Ishikawa (cell line): ENCODE results near the gene EYS.

Experiments used
- CEBPB ChIP-seq: IDR thresholded peaks from 2 replicates; pipeline ENCODE4 v1.6.1; 2012
- CREB1 ChIP-seq: IDR thresholded peaks from 2 replicates; pipeline ENCODE4 v1.6.1; 2012; ENCODE audit warnings: low read depth
- EGR1 ChIP-seq: IDR thresholded peaks from 2 replicates; pipeline ENCODE4 v1.6.1; 2012
- EP300 ChIP-seq: IDR thresholded peaks from 2 replicates; pipeline ENCODE4 v1.6.1; 2012; ENCODE audit warnings: borderline replicate concordance
- FOXM1 ChIP-seq: IDR thresholded peaks from 2 replicates; pipeline ENCODE4 v1.6.1; 2012; ENCODE audit warnings: low read depth, borderline replicate concordance
- NFIC ChIP-seq: IDR thresholded peaks from 2 replicates; pipeline ENCODE4 v1.6.1; 2012
- RAD21 ChIP-seq: IDR thresholded peaks from 2 replicates; pipeline ENCODE4 v1.6.1; 2012; ENCODE audit warnings: low read depth
- TAF1 ChIP-seq: IDR thresholded peaks from 2 replicates; pipeline ENCODE4 v1.6.1; 2012; ENCODE audit warnings: low read depth, mild to moderate bottlenecking
- TCF12 ChIP-seq: IDR thresholded peaks from 2 replicates; pipeline ENCODE4 v1.6.1; 2012; ENCODE audit warnings: low read depth
- TEAD4 ChIP-seq: IDR thresholded peaks from 2 replicates; pipeline ENCODE4 v1.6.1; 2012
- YY1 ChIP-seq: IDR thresholded peaks from 2 replicates; pipeline ENCODE4 v1.6.1; 2012; ENCODE audit warnings: low read depth
- ZBTB7A ChIP-seq: IDR thresholded peaks from 2 replicates; pipeline ENCODE4 v1.6.1; 2012; ENCODE audit warnings: low read depth
- TF ChIP-seq, protein P1 (sequence below): IDR thresholded peaks from 2 replicates; pipeline ENCODE4 v1.6.1; 2012
- TF ChIP-seq, protein P2 (sequence below): IDR thresholded peaks from 2 replicates; pipeline ENCODE4 v1.6.1; 2012; ENCODE audit warnings: low read depth, mild to moderate bottlenecking
- TF ChIP-seq, protein P3 (sequence below): IDR thresholded peaks from 2 replicates; pipeline ENCODE4 v1.6.1; 2012

Gene EYS

DNA sequence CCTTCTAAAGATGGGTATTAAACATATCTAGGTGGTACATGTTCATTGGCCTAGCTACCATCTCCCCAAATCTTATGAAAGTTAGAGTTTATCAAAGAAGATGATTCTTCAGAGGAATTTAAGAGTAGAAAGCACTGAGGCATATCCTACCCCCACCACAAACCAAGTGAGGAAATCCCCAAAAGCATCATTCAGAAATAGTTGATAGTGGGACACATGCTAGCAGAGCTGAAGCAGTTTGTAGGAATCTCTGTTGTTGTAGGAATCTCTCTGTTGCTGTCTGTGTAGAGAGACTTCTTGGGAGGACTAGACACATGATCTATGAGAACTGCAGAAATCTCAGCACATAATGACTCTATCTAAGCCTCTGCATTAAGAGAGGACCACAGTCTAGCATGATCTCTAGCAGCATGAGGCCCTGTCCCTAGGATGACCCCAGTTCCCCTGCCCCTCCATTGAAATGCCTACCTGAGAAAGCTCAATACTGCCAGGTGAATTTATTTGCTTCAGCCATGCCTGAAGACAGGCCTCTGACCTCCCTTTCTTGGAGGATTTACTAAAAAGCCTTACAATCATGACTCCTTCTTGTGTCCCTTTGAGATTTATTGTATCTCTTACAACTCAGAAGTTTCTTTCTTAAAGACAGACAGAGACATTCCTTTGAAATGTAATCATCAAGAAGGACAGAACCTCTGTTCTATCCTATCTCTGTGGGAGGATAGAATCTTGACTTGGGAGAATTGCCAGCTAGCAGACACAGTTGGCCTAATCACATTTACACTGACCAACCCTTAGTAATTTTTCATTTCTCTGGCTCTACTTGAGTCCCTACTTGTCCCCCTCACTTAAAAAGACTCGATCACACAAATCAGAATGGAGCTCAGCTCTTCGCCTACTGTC lies 1489.1 kb downstream of the EYS start:
- no peak for TF ChIP-seq TEAD4
- TF ChIP-seq, protein P1, sequence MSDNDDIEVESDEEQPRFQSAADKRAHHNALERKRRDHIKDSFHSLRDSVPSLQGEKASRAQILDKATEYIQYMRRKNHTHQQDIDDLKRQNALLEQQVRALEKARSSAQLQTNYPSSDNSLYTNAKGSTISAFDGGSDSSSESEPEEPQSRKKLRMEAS, result no peak
- no peak for TF ChIP-seq NFIC
- no peak for TF ChIP-seq YY1
- TF ChIP-seq FOXM1, result no peak
- no peak for TF ChIP-seq TAF1
- TF ChIP-seq EGR1, result no peak
- no peak for TF ChIP-seq TCF12
- TF ChIP-seq RAD21, result no peak
- no peak for TF ChIP-seq EP300

DNA sequence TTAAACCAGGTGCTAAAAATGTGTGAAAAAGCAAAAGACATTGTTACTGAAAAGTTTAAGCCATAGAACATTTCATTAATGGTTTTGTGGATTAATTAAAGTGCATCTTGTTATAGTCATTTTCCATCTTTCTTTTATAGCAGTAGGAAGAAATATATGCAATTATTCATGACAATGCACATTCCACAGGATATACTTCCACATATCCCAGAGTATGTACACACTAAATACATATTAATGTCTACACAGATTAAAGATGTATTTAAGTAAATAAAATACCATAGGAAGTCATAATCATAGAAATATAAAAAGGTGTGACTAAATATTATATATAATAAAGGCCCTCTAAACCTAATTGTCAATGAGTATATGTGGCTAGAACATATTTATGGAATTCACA lies 1492.7 kb downstream of the EYS start:
- TF ChIP-seq, protein P2, sequence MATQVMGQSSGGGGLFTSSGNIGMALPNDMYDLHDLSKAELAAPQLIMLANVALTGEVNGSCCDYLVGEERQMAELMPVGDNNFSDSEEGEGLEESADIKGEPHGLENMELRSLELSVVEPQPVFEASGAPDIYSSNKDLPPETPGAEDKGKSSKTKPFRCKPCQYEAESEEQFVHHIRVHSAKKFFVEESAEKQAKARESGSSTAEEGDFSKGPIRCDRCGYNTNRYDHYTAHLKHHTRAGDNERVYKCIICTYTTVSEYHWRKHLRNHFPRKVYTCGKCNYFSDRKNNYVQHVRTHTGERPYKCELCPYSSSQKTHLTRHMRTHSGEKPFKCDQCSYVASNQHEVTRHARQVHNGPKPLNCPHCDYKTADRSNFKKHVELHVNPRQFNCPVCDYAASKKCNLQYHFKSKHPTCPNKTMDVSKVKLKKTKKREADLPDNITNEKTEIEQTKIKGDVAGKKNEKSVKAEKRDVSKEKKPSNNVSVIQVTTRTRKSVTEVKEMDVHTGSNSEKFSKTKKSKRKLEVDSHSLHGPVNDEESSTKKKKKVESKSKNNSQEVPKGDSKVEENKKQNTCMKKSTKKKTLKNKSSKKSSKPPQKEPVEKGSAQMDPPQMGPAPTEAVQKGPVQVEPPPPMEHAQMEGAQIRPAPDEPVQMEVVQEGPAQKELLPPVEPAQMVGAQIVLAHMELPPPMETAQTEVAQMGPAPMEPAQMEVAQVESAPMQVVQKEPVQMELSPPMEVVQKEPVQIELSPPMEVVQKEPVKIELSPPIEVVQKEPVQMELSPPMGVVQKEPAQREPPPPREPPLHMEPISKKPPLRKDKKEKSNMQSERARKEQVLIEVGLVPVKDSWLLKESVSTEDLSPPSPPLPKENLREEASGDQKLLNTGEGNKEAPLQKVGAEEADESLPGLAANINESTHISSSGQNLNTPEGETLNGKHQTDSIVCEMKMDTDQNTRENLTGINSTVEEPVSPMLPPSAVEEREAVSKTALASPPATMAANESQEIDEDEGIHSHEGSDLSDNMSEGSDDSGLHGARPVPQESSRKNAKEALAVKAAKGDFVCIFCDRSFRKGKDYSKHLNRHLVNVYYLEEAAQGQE, result no peak
- TF ChIP-seq TEAD4 (no peak), ZBTB7A (no peak), CREB1 (no peak), NFIC (no peak), RAD21 (no peak), EGR1 (no peak), YY1 (no peak), CEBPB (no peak), TAF1 (no peak), EP300 (no peak), FOXM1 (no peak), TCF12 (no peak)
- TF ChIP-seq, protein P1, result no peak
- TF ChIP-seq, protein P3, sequence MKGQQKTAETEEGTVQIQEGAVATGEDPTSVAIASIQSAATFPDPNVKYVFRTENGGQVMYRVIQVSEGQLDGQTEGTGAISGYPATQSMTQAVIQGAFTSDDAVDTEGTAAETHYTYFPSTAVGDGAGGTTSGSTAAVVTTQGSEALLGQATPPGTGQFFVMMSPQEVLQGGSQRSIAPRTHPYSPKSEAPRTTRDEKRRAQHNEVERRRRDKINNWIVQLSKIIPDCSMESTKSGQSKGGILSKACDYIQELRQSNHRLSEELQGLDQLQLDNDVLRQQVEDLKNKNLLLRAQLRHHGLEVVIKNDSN, result no peak

DNA sequence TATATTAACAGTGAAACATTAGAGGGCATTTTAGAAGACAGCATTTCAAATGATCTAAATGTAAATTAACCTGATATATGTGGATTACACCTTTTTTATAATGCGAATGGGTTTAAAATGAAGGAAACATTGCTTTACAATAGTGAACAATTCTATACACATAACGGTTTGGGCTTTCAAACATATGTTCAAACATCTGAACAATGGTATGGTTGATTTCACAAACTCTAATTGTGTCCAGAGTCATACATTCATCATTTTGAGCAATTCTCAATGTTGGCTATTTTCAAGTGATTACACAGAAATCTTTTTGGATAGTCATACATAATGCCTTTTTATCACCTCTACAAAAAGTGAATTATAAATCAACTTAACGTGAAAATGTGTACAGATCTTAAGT lies 1493.3 kb downstream of the EYS start:
- TF ChIP-seq, protein P3, result no peak
- no peak for TF ChIP-seq YY1
- TF ChIP-seq TCF12, result no peak
- no peak for TF ChIP-seq TEAD4
- TF ChIP-seq, protein P1, result no peak
- TF ChIP-seq TAF1, result no peak
- no peak for TF ChIP-seq FOXM1
- no peak for TF ChIP-seq CREB1
- TF ChIP-seq CEBPB, result no peak
- TF ChIP-seq NFIC, result no peak
- no peak for TF ChIP-seq RAD21
- TF ChIP-seq EP300, result no peak
- TF ChIP-seq EGR1, result no peak
- TF ChIP-seq, protein P2, result no peak
- TF ChIP-seq ZBTB7A, result no peak

DNA sequence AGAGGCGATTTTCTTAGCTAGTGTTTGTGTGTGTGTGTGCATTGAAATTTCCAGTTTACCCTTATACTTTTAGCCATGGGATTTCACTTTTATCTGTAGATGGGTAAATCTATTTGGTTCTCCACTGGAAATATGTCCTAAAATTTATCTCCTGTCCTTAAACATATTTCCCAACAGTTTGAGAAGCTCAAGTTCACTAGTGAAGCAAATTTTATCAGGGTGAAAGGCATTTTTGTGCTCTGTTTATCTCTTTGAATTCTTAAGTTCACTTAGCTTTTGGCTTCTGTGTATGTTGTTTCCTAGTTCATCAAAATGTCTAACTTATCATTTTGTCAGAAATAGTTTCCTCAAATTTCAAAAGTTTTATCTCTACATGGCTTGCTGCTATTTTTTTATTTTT lies 1509.8 kb downstream of the EYS start:
- TF ChIP-seq CEBPB (no peak), TEAD4 (no peak)

DNA sequence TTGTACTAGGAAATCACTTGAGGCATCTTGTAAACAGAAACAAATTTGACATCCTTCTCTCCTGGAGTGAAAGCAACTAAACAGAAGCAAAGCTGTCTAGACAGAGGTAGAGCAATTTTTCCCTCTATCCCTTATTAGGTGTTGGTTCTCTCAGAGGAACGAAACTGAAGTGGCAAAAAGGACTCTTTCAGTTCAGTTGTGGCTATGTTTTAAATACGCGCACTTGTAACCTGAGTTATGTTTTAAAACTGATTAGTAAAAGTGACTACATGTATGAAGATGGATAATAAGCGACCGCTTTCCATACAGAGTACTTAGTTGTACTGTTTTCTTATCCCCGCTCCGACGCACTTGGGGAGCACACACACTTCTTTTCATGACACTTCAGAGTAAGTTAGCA lies 1520.4 kb downstream of the EYS start:
- TF ChIP-seq TAF1 (no peak), EGR1 (no peak), EP300 (no peak), TEAD4 (no peak), FOXM1 (no peak), NFIC (no peak), CEBPB (no peak), TCF12 (no peak), CREB1 (no peak), ZBTB7A (no peak), RAD21 (no peak)
- TF ChIP-seq, protein P1, result no peak
- TF ChIP-seq, protein P2, result no peak
